SKM-1 treated with dmso at 0.1 percent for 144 hours (cell line): ENCODE results near the gene TACC3.
A peak's percentile ranks its signal among the peaks of the same experiment; 100 is the strongest.

ENCODE experiments used
- DNase-seq: peaks from one replicate; lab custom pipeline; 2025; ENCODE audit not compliant: unreplicated experiment; lab: John Stamatoyannopoulos, UW

The TACC3 gene

GRCh38 chr4:1721003-1721665 lies at the start of gene TACC3, which contains the start of gene TMEM129:
Gene TACC3 (plus strand): TSS chr4:1721521. CDS start chr4:1723422, 1,901 bp downstream.
Gene TMEM129 (minus strand): TSS chr4:1721323. CDS start chr4:1720837, 486 bp downstream.
- peak; percentile 95 for DNase-seq

- DNase-seq = no peak
These were observed 47.6 kb upstream of the TACC3 start for GRCh38 chr4:1673671-1674070.

- DNase-seq = no peak
These were observed 46.6 kb upstream of the TACC3 start for GRCh38 chr4:1674682-1675081.

GRCh38 chr4:1675136-1675801 lies 46.1 kb upstream of the TACC3 start:
- DNase-seq = no peak

- no peak for DNase-seq
These were observed 45.6 kb upstream of the TACC3 start for GRCh38 chr4:1675802-1676137.

- no peak for DNase-seq
These were observed 44.5 kb upstream of the TACC3 start for GRCh38 chr4:1676605-1677525.

GRCh38 chr4:1678244-1678643 lies 43.1 kb upstream of the TACC3 start:
- no peak for DNase-seq

- no peak for DNase-seq
These were observed 38.5 kb upstream of the TACC3 start for GRCh38 chr4:1682860-1683259.

GRCh38 chr4:1683261-1683735 lies 38.0 kb upstream of the TACC3 start:
- no peak for DNase-seq

- peak; percentile 92 for DNase-seq
These were observed 37.4 kb upstream of the TACC3 start, which contains the start of gene FAM53A for GRCh38 chr4:1683736-1684505. Gene FAM53A (minus strand): TSS chr4:1684313. CDS start chr4:1668741, 15,572 bp downstream.

GRCh38 chr4:1684506-1685234 lies 36.7 kb upstream of the TACC3 start:
- DNase-seq = no peak

- DNase-seq = no peak
These were observed 35.8 kb upstream of the TACC3 start for GRCh38 chr4:1685235-1686150.

- no peak for DNase-seq
These were observed 34.8 kb upstream of the TACC3 start for GRCh38 chr4:1686440-1687036.

GRCh38 chr4:1690698-1691097 lies 30.6 kb upstream of the TACC3 start:
- DNase-seq = no peak

GRCh38 chr4:1691737-1692373 lies 29.5 kb upstream of the TACC3 start:
- no peak for DNase-seq

- DNase-seq = peak; percentile 85
These were observed 28.0 kb upstream of the TACC3 start for GRCh38 chr4:1693131-1693896.

- DNase-seq = no peak
These were observed 25.4 kb upstream of the TACC3 start for GRCh38 chr4:1695913-1696312.
